RWPE1 (cell line): ENCODE measurements around the gene KLHL1.

Experiments
- CTCF ChIA-PET: fragments of 350-600 bp; sonication (Branson Sonifier 250); formaldehyde crosslinking; extraction: SDS; loops from one replicate; lab custom pipeline; 2021; lab: Yijun Ruan, JAX
- POLR2A ChIA-PET: fragments of 400-600 bp; formaldehyde crosslinking; extraction: SDS; loops from one replicate; lab custom pipeline; 2020; ENCODE audit warnings: antibody characterized with exemption; ENCODE audit not compliant: low non-redundant PET; lab: Yijun Ruan, JAX
- DNase-seq: peaks from one replicate; pipeline ENCODE4 v3.0.0; 2012; ENCODE audit warnings: low spot score
- H3K27ac ChIP-seq: fragments of 450-650 bp; 2 replicates; pipeline ENCODE4 v1.5.1; 2017
- CTCF ChIP-seq: fragments of 450-650 bp; conservative IDR thresholded peaks from 2 replicates; pipeline ENCODE4 v1.5.1; 2017; ENCODE audit warnings: low read depth, mild to moderate bottlenecking

Gene KLHL1

GRCh38 chr13:69654392-69654791 lies 453.9 kb downstream of the KLHL1 start:
- TF ChIP-seq CTCF, result no peak
- CTCF ChIA-PET, result no interaction called here
- POLR2A ChIA-PET, result no interaction called here
- DNase-seq, result no peak
- no peak overlapping the region for H3K27ac ChIP-seq
